ENCODE data around the gene KIAA0513.

- TF ChIP-seq CTCF (IDR thresholded peaks at IDR 0.05; ENCODE audit: low read depth, low read length) = no peak
- no peak for TF ChIP-seq POLR2A (IDR thresholded peaks at IDR 0.05; ENCODE audit: extremely low read depth, insufficient read length)
Observed at GRCh38 chr16:85088570-85089199, 61.1 kb downstream of the KIAA0513 start.
